GM18502 (cell line): ENCODE data around the gene CALML3.
"Not testable (repeated sequence)": the region's sequence is repeated elsewhere in the genome, so short reads cannot be mapped to it uniquely, and the experiment has no call there.

ENCODE experiments used
- ATAC-seq: cut with Tn5 transposase; IDR thresholded peaks from one replicate; pipeline ENCODE4 v1.9.1; 2021; ENCODE audit warnings: mild to moderate bottlenecking; ENCODE audit not compliant: unreplicated experiment, poor library complexity

The CALML3 gene

DNA sequence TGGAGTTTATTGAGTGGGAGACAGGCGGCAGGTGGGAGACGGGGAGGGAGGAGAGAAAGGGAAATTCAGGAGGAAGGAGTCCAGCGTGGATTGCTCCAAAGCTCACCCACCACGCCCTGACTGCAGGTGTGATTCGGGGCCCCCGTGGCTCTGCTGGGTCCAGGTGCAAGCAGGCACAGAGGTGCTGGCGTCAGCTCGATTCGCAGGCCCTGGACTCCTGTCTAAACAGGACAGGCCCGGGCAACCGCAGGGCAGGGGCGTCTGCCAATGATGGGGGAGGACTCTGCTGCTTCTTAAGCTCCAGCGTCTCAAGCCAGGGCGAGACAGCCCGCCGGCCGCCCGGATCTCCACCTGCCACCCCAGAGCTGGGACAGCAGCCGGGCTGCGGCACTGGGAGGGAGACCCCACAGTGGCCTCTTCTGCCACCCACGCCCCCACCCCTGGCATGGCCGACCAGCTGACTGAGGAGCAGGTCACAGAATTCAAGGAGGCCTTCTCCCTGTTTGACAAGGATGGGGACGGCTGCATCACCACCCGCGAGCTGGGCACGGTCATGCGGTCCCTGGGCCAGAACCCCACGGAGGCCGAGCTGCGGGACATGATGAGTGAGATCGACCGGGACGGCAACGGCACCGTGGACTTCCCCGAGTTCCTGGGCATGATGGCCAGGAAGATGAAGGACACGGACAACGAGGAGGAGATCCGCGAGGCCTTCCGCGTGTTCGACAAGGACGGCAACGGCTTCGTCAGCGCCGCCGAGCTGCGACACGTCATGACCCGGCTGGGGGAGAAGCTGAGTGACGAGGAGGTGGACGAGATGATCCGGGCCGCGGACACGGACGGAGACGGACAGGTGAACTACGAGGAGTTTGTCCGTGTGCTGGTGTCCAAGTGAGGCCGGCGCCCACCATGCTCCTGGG, at the start of gene CALML3:
TSS of gene CALML3 (plus strand) at position 321 of the 920 bp plus-strand sequence. CDS start at position 446, 125 bp downstream.
- no peak for ATAC-seq

GRCh38 chr10:5475088-5475487, 49.7 kb upstream of the CALML3 start:
- ATAC-seq, result not testable (repeated sequence)

DNA sequence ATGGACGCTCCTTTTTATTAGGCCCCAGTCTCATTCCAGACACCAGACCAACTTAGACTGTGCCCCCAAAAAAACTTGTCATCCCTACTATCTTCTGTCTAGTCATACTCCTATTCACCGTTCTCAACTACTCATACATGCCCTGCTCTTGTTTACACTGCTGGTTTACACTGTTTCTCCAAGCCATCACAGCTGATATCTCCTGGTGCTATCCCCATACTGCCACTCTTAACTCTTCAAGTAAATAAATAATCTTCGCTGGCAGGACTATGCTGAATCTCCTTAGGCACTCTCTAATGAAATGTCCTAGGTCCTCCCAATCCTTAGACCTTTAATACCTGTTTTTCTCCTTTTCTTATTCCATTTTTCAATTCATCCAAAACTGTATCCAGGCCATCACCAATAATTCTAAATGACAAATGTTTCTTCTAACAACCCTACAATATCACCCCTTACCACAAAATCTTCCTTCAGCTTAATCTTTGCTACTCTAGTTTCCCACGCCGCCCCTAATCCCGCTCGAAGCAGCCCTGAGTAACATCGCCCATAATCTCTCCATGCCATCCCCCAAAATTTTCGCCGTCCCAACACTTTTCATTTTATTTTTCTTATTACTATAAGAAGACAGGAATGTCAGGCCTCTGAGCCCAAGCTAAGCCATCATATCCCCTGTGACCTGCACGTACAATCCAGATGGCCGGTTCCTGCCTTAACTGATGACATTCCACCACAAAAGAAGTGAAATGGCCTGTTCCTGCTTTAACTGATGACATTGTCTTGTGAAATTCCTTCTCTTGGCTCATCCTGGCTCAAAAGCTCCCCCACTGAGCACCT, 48.6 kb upstream of the CALML3 start:
- not testable (repeated sequence) for ATAC-seq

- ATAC-seq, result no peak
These were observed 47.7 kb upstream of the CALML3 start for GRCh38 chr10:5476918-5477525.

GRCh38 chr10:5477948-5478693, 46.6 kb upstream of the CALML3 start:
- ATAC-seq, result no peak

DNA sequence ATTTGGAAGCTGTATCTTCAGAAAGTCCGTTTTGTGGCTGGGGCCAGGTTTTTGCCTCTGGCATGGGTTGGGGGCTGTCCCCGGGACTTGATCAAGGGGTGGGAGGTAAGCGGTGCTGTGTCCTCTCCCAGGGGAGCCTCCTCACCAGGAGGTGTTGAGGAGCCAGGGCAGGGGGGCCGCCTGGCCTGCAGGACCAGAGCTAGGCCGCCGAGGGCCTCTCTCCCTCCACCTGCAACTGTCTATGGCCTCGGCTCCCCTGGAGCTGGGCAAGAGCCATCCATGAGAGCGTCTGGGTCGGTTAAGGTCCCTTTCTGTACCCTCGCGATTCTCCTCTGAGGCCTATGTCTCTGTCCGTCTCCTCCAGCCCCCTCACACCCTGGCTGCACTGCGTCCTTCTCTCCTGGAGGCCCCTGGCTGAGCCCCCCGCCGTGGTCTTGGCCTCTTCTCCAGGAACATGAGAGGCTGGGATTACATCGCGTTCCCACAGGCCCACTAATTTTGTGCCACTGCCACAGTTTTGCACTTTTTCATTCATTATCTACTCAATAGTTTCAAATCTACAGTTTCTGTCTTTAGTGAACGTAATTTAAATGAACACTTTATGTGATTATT, 46.0 kb upstream of the CALML3 start:
- ATAC-seq, result no peak

DNA sequence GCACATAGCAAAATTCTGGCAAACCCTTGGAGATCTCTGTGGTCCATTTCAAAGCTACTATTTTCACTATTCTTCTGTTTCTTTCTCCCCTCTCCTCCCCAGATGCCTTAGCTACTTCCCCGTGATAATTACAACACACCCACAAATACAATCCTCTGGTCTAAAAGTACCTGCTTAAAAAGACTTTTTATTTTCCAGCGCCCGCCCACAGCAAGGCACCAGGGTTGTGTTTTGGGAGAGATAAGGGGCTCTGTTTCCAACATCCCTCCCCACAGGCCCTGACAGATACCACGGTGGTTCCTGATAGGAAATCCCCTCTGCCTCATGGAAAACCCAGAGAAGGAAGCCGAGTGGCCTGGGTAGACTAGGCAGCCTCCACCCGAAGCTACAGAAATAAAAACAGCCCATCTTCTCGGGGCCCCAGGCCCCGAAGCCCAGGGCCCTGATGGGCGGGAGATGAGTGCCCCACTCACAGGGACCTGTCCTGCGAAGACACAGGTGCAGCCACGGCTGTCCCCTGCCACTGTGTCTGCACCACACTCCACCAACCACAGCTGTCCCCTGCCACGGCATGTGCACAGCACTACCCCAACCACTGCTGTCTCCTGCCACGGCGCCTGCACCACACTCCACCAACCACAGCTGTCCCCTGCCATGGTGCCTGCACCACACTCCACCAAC, 45.1 kb upstream of the CALML3 start:
- no peak for ATAC-seq

- ATAC-seq, result no peak
These were observed 44.4 kb upstream of the CALML3 start for GRCh38 chr10:5480162-5480941.

DNA sequence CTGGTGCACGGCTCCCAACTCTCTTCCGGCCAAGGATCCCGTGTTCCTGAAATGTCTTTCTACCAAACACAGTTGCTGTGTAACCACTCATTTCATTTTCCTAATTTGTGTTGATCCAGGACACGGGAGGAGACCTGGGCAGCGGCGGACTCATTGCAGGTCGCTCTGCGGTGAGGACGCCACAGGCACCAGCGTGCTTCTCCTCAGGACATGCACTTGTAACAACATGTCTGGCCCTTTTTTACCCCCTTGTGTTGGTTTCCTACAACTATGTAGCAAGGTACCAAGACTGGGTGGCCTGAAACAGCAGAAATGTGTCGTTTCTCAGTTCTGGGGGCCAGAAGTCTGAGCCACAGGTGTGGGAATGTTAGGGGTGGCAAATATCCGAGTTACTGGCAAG, 43.6 kb upstream of the CALML3 start:
- ATAC-seq, result no peak

GRCh38 chr10:5482016-5482415, 42.7 kb upstream of the CALML3 start:
- no peak for ATAC-seq

GRCh38 chr10:5484205-5484604, 40.6 kb upstream of the CALML3 start:
- no peak for ATAC-seq

DNA sequence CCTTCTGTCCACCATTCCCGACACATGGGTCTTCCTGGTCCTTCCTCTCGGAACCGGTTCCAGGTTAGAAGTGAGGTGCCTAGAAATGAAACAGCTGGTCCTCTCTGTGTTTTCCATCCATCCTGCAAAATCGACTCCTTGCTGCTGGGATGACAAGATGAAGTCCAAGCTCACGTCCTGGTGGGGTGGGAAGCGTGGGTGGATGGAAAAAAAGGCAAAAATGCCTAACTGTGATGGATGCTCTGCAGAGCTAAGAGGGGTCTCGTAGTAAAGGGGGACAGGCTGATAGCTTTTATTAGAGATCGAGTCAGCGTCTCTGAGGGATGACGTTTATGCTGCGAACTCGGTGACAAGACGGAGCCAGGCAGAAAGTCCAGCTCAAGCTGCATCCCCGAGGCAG, 39.5 kb upstream of the CALML3 start:
- no peak for ATAC-seq

GRCh38 chr10:5485948-5486852, 38.6 kb upstream of the CALML3 start:
- ATAC-seq, result no peak

- ATAC-seq, result no peak
These were observed 37.9 kb upstream of the CALML3 start for GRCh38 chr10:5486853-5487235.

DNA sequence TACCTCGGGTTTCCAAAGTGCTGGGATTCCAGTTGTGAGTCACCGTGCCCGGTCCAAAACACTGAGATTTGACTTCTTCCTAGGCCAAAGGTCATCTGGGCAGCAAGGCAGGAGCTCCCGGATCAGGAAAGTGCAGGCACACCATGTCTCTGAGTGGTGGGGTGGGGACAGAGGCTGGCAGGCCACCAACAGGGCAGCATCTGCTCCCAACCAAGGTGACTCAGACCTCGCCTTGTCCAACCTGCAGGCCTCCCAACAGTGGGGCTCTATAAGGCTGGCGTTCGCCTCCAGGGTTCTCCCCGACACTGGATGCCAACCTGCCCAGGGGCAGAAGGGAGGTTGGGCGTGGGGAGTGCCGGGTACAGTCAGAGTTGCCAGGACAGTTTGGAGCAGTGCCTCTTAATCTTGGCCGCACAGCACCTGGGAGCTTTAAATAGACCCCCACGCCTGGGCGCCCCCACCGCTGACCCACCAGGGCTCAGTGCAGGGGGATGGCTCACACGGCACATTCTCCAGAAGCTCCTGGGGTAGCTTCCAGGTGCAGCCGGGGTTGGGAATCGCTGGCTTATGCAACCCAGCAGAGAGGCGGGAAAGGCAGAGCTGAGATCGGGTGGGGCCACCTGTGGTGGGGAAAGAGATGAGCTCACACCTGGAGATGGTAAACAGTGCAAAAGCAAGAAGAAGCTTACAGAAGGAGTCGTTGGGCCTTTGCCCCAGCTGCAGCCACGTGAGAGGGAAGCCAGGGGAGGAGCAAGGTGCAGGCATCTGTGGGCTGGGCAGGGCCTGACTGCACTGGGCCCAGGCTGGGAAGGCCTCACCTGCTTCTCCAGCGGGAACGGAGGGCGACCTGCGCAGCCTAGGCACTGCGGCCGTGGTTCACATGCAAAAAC, 36.2 kb upstream of the CALML3 start:
- ATAC-seq, result no peak

DNA sequence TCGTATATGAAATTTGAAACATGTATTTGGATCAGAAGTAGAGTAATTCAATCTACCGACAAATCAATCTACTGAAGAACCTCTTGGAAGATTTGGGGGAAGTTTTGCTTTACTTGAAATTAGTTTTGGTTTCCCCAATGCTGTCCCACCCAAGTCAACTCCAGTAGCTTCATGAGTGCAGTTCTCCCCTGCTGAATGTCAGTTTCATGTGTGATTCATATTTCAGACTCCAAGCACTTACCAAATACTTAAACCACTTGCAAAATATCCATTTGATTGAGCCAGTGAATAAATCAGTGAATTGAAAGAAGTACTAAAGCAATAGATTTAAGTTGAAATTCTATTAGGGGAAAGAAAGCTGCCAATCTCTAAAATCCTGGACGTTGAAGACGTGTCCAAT, 34.7 kb upstream of the CALML3 start:
- no peak for ATAC-seq
